Measurements from ENCODE around the gene EIF4A3. TPM values are rescaled to one million over a fixed set of nuclear protein-coding genes. Genes with fewer than 3 reads are reported as not detected.

The EIF4A3 gene
- total RNA-seq, 2 experiments from 2014 or later: 259 to 313 TPM

- H3K79me2 ChIP-seq (ENCODE audit: insufficient read depth, low read depth, low read length): no peaks in the 10 kb centered on the region
- intact Hi-C loops (cut with micrococcal nuclease; ENCODE audit: unreplicated experiment): no loop called here
- POLR2A ChIA-PET: no interaction called here
Measured at GRCh38 chr17:80089762-80090161, 57.2 kb downstream of the EIF4A3 start.

GRCh38 chr17:80087346-80088265 is 59.3 kb downstream of the EIF4A3 start:
- CTCF ChIA-PET (ENCODE audit: unreplicated experiment): no interaction called here
- BruUV-seq (replicated peaks): no TSS peak

More at GRCh38 chr17:80089762-80090161, 57.2 kb downstream of the EIF4A3 start:
- no peak overlapping the region for H3K4me3 ChIP-seq (ENCODE audit: low read depth, low read length, poor library complexity, severe bottlenecking)
- no peaks in the 10 kb centered on the region for H3K36me3 ChIP-seq (ENCODE audit: insufficient read depth, low read length)
- H3K4me2 ChIP-seq (ENCODE audit: low read length): no peak overlapping the region
- DNase-seq (ENCODE audit: low spot score): no peak
- no peak for TF ChIP-seq CTCF (conservative IDR thresholded peaks at IDR 0.05; ENCODE audit: low read length)
- H4K20me1 ChIP-seq (ENCODE audit: insufficient read depth, low read length): no peaks in the 10 kb centered on the region
- CTCF ChIA-PET (ENCODE audit: unreplicated experiment): no interaction called here
- no peak overlapping the region for H3K27ac ChIP-seq (ENCODE audit: low read depth, low read length, poor library complexity, severe bottlenecking)
- no peaks in the 10 kb centered on the region for H3K4me1 ChIP-seq (ENCODE audit: insufficient read depth, low read length, poor library complexity, severe bottlenecking)
- no TSS peak for BruUV-seq (replicated peaks)
- no peaks in the 10 kb centered on the region for H3K9me3 ChIP-seq (ENCODE audit: low read length)
- H3K9me2 ChIP-seq (ENCODE audit: insufficient read depth, low read length): no peaks in the 10 kb centered on the region
- no peak overlapping the region for H2AFZ ChIP-seq (ENCODE audit: low read length)

More at GRCh38 chr17:80087346-80088265, 59.3 kb downstream of the EIF4A3 start:
- POLR2A ChIA-PET: no interaction called here
- Histone ChIP-seq H4K20me1 (ENCODE audit: insufficient read depth, low read length) (no peaks in the 10 kb centered on the region), H3K4me1 (ENCODE audit: insufficient read depth, low read length, poor library complexity, severe bottlenecking) (no peaks in the 10 kb centered on the region), H3K79me2 (ENCODE audit: insufficient read depth, low read depth, low read length) (no peaks in the 10 kb centered on the region), H3K4me2 (ENCODE audit: low read length) (no peak overlapping the region), H2AFZ (ENCODE audit: low read length) (no peak overlapping the region), H3K9me2 (ENCODE audit: insufficient read depth, low read length) (no peaks in the 10 kb centered on the region), H3K36me3 (ENCODE audit: insufficient read depth, low read length) (no peaks in the 10 kb centered on the region), H3K4me3 (ENCODE audit: low read depth, low read length, poor library complexity, severe bottlenecking) (no peak overlapping the region), H3K9me3 (ENCODE audit: low read length) (no peaks in the 10 kb centered on the region), H3K27ac (ENCODE audit: low read depth, low read length, poor library complexity, severe bottlenecking) (no peak overlapping the region)
- DNase-seq (ENCODE audit: low spot score): no peak
- TF ChIP-seq CTCF (conservative IDR thresholded peaks at IDR 0.05; ENCODE audit: low read length): no peak
- TF ChIP-seq EZH2phosphoT487 (IDR thresholded peaks at IDR 0.05; ENCODE audit: borderline replicate concordance, low read depth, low read length): no peak
- intact Hi-C loops (cut with micrococcal nuclease; ENCODE audit: unreplicated experiment): no loop called here
